OCI-LY1 (cell line): ENCODE measurements around the gene NKAIN4.

Source experiments
- EZH2 ChIP-seq: fragments of 200-600 bp; sonication (generic), shearing (Covaris generic); IDR thresholded peaks from 2 replicates; pipeline ENCODE4 v1.8.0; 2017; ENCODE audit warnings: borderline replicate concordance, mixed run types, mild to moderate bottlenecking, antibody characterized with exemption, low read length, moderate library complexity, mixed read lengths
- TF ChIP-seq, protein P1 (sequence below): fragments of 200-600 bp; sonication (generic), shearing (Covaris generic); IDR thresholded peaks from 2 replicates; pipeline ENCODE4 v1.5.1; 2017; ENCODE audit warnings: mild to moderate bottlenecking, antibody characterized with exemption, low read length, moderate library complexity, mixed read lengths

DNA sequence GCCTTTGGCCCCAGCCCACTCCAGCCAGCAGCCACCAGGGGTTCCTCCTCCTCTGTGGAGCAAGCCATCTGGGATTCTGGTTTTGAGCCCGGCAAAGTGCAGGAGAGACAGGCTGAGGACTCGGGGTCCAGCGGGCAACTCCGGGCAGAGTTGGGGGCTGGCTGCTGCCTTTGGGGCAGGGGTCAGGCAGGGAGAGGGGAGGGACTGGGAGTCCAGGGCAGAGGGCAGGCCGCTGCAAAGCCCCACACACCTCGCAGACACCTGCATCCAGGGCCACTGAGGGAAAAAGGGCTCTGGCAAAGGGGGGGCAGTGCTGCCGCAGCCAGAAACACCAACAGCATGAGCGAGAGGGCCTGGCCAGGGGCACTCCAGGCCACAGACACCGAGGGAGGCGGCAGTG is 9.8 kb downstream of the NKAIN4 start:
- TF ChIP-seq, protein P1, sequence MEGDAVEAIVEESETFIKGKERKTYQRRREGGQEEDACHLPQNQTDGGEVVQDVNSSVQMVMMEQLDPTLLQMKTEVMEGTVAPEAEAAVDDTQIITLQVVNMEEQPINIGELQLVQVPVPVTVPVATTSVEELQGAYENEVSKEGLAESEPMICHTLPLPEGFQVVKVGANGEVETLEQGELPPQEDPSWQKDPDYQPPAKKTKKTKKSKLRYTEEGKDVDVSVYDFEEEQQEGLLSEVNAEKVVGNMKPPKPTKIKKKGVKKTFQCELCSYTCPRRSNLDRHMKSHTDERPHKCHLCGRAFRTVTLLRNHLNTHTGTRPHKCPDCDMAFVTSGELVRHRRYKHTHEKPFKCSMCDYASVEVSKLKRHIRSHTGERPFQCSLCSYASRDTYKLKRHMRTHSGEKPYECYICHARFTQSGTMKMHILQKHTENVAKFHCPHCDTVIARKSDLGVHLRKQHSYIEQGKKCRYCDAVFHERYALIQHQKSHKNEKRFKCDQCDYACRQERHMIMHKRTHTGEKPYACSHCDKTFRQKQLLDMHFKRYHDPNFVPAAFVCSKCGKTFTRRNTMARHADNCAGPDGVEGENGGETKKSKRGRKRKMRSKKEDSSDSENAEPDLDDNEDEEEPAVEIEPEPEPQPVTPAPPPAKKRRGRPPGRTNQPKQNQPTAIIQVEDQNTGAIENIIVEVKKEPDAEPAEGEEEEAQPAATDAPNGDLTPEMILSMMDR, result no peak
- TF ChIP-seq EZH2, result no peak
